SK-N-SH treated with all-trans-retinoic acid at 6 μM for 48 hours (cell line): ENCODE data around the gene USP13.
"Not testable (repeated sequence)": the region's sequence is repeated elsewhere in the genome, so short reads cannot be mapped to it uniquely, and the experiment has no call there.

Experiments used
- ATAC-seq: fragments of 200-7000 bp; cut with Tn5 transposase; 3 replicates; pipeline ENCODE4 v1.9.1; 2020; ENCODE audit warnings: mild to moderate bottlenecking, moderate library complexity
- ARNTL ChIP-seq: fragments of 450-650 bp; formaldehyde crosslinking; IDR thresholded peaks from 2 replicates; pipeline ENCODE4 v1.5.0; 2020; ENCODE audit warnings: low read depth, mild to moderate bottlenecking, moderate library complexity, borderline replicate concordance
- BACH2 ChIP-seq: fragments of 250-450 bp; sonication (Bioruptor Pico); IDR thresholded peaks from 2 replicates; pipeline ENCODE4 v1.9.0; 2021; ENCODE audit warnings: mild to moderate bottlenecking, borderline replicate concordance
- CREB5 ChIP-seq: fragments of 250-450 bp; sonication (Bioruptor Pico); IDR thresholded peaks from 2 replicates; pipeline ENCODE4 v1.5.1; 2020; ENCODE audit warnings: low read depth, mild to moderate bottlenecking, moderate library complexity
- CSDC2 ChIP-seq: fragments of 250-450 bp; sonication (Bioruptor Pico); IDR thresholded peaks from 2 replicates; pipeline ENCODE4 v1.5.0; 2020; ENCODE audit warnings: mild to moderate bottlenecking, moderate library complexity
- CSRNP3 ChIP-seq: fragments of 250-450 bp; sonication (Bioruptor Pico); IDR thresholded peaks from 2 replicates; pipeline ENCODE4 v1.5.1; 2021; ENCODE audit warnings: mild to moderate bottlenecking, moderate library complexity
- GLIS3 ChIP-seq: fragments of 250-450 bp; sonication (Bioruptor Pico); IDR thresholded peaks from 2 replicates; pipeline ENCODE4 v1.5.0; 2020; ENCODE audit warnings: mild to moderate bottlenecking, moderate library complexity
- ISL1 ChIP-seq: fragments of 250-450 bp; sonication (Bioruptor Pico); IDR thresholded peaks from 2 replicates; pipeline ENCODE4 v2.1.2; 2022; ENCODE audit warnings: mild to moderate bottlenecking, moderate library complexity
- OSR1 ChIP-seq: fragments of 250-450 bp; sonication (Bioruptor Pico); IDR thresholded peaks from 2 replicates; pipeline ENCODE4 v1.8.0; 2022; ENCODE audit warnings: moderate library complexity, mild to moderate bottlenecking, inconsistent platforms
- PATZ1 ChIP-seq: fragments of 250-450 bp; sonication (Bioruptor Pico); IDR thresholded peaks from 2 replicates; pipeline ENCODE4 v1.8.0; 2020; ENCODE audit warnings: mild to moderate bottlenecking, moderate library complexity, borderline replicate concordance
- POU6F1 ChIP-seq: fragments of 250-450 bp; sonication (Bioruptor Pico); IDR thresholded peaks from 2 replicates; pipeline ENCODE4 v1.8.0; 2021; ENCODE audit warnings: low read depth, mild to moderate bottlenecking, moderate library complexity, borderline replicate concordance
- PPARA ChIP-seq: fragments of 250-450 bp; sonication (Bioruptor Pico); IDR thresholded peaks from 2 replicates; pipeline ENCODE4 v1.5.0; 2020; ENCODE audit warnings: mild to moderate bottlenecking, borderline replicate concordance
- RARB ChIP-seq: fragments of 250-450 bp; sonication (Bioruptor Pico); IDR thresholded peaks from 2 replicates; pipeline ENCODE4 v1.8.0; 2021; ENCODE audit warnings: mild to moderate bottlenecking, moderate library complexity
- SNAI2 ChIP-seq: fragments of 250-450 bp; sonication (Bioruptor Pico); IDR thresholded peaks from 2 replicates; pipeline ENCODE4 v1.5.0; 2020; ENCODE audit warnings: mild to moderate bottlenecking, moderate library complexity
- TCF4 ChIP-seq: fragments of 250-450 bp; sonication (Bioruptor Pico); IDR thresholded peaks from 2 replicates; pipeline ENCODE4 v1.8.0; 2021; ENCODE audit warnings: mild to moderate bottlenecking, moderate library complexity, borderline replicate concordance
- TOX ChIP-seq: fragments of 250-450 bp; sonication (Bioruptor Pico); IDR thresholded peaks from 2 replicates; pipeline ENCODE4 v1.8.0; 2021; ENCODE audit warnings: mild to moderate bottlenecking, moderate library complexity, borderline replicate concordance
- TSHZ2 ChIP-seq: fragments of 250-450 bp; sonication (Bioruptor Pico); IDR thresholded peaks from 2 replicates; pipeline ENCODE4 v1.5.0; 2020; ENCODE audit warnings: mild to moderate bottlenecking, moderate library complexity
- ZC3H10 ChIP-seq: fragments of 250-450 bp; sonication (Bioruptor Pico); IDR thresholded peaks from 2 replicates; pipeline ENCODE4 v1.5.1; 2021; ENCODE audit warnings: mild to moderate bottlenecking, moderate library complexity
- ZFP3 ChIP-seq: fragments of 250-450 bp; sonication (Bioruptor Pico); IDR thresholded peaks from 2 replicates; pipeline ENCODE4 v1.5.0; 2020; ENCODE audit warnings: mild to moderate bottlenecking, moderate library complexity
- ZFP30 ChIP-seq: fragments of 450-650 bp; formaldehyde crosslinking; IDR thresholded peaks from 2 replicates; pipeline ENCODE4 v1.5.0; 2022; ENCODE audit warnings: mild to moderate bottlenecking, moderate library complexity
- ZNF565 ChIP-seq: fragments of 450-650 bp; formaldehyde crosslinking; conservative IDR thresholded peaks from 2 replicates; pipeline ENCODE4 v1.5.0; 2020; ENCODE audit warnings: low read depth, mild to moderate bottlenecking, moderate library complexity
- ZNF70 ChIP-seq: fragments of 450-650 bp; formaldehyde crosslinking; IDR thresholded peaks from 2 replicates; pipeline ENCODE4 v1.5.0; 2020; ENCODE audit warnings: mild to moderate bottlenecking, moderate library complexity
- ZNF8 ChIP-seq: fragments of 450-650 bp; formaldehyde crosslinking; IDR thresholded peaks from 2 replicates; pipeline ENCODE4 v1.5.0; 2020; ENCODE audit warnings: mild to moderate bottlenecking, moderate library complexity

Gene USP13

GRCh38 chr3:179681492-179682263, 28.8 kb downstream of the USP13 start:
- no peak for TF ChIP-seq PATZ1
- TF ChIP-seq CREB5 (CRISPR knock-in tag): no peak
- no peak for TF ChIP-seq SNAI2
- TF ChIP-seq OSR1 (CRISPR knock-in tag): no peak
- no peak for TF ChIP-seq ZNF565 (CRISPR knock-in tag)
- TF ChIP-seq TOX (CRISPR knock-in tag): no peak
- TF ChIP-seq ZNF70 (CRISPR knock-in tag): no peak

GRCh38 chr3:179682426-179683080, 29.7 kb downstream of the USP13 start:
- TF ChIP-seq ZC3H10 (CRISPR knock-in tag): no peak
- TF ChIP-seq ZNF70 (CRISPR knock-in tag): peak; percentile 67
- no peak for ATAC-seq

More at GRCh38 chr3:179681492-179682263, 28.8 kb downstream of the USP13 start:
- ATAC-seq: no peak

GRCh38 chr3:179683286-179683685, 30.4 kb downstream of the USP13 start:
- not testable (repeated sequence) for ATAC-seq

- no peak for ATAC-seq
- TF ChIP-seq BACH2: no peak
- no peak for TF ChIP-seq POU6F1
- TF ChIP-seq CREB5 (CRISPR knock-in tag): no peak
- TF ChIP-seq CSRNP3: no peak
- TF ChIP-seq ZNF565 (CRISPR knock-in tag): no peak
- no peak for TF ChIP-seq CSDC2 (CRISPR knock-in tag)
- TF ChIP-seq ISL1 (CRISPR knock-in tag): no peak
- no peak for TF ChIP-seq ZC3H10 (CRISPR knock-in tag)
- no peak for TF ChIP-seq TCF4 (CRISPR knock-in tag)
- TF ChIP-seq ARNTL (CRISPR knock-in tag): no peak
- TF ChIP-seq RARB (CRISPR knock-in tag): no peak
- no peak for TF ChIP-seq GLIS3 (CRISPR knock-in tag)
- no peak for TF ChIP-seq TSHZ2 (CRISPR knock-in tag)
- no peak for TF ChIP-seq ZFP30 (CRISPR knock-in tag)
- no peak for TF ChIP-seq ZFP3
- no peak for TF ChIP-seq PPARA
- TF ChIP-seq ZNF8 (CRISPR knock-in tag): no peak
- no peak for TF ChIP-seq SNAI2
These were observed 35.2 kb downstream of the USP13 start for GRCh38 chr3:179687967-179688535.
